Stimulated activated naive CD8-positive, alpha-beta T cell treated with anti-CD3 and anti-CD28 coated beads, Interleukin-15, amount 100 ng/mL, for 72 hours (primary cell): Measurements from ENCODE around the gene NFIA.

Experiments used
- ATAC-seq: fragments of 150-1000 bp; cut with Tn5 transposase; 2 replicates; pipeline ENCODE4 v1.10.0; 2021; ENCODE audit warnings: mild to moderate bottlenecking, moderate library complexity
- DNase-seq, 2 donors: peaks; one replicate each; pipeline ENCODE4 v3.0.0; 2021 to 2022
- H3K27ac Mint-ChIP-seq, 2 donors: one replicate each; pipeline ENCODE4 v1.8.0; 2022; ENCODE audit warnings: mild to moderate bottlenecking in 2 of 2, mixed read lengths in 2 of 2, moderate library complexity in 2 of 2
- H3K27me3 Mint-ChIP-seq: one replicate; pipeline ENCODE4 v1.8.0; 2022; ENCODE audit warnings: mixed read lengths
- H3K4me1 Mint-ChIP-seq: one replicate; pipeline ENCODE4 v1.8.0; 2022; ENCODE audit warnings: mild to moderate bottlenecking, mixed read lengths
- H3K4me3 Mint-ChIP-seq, 2 donors: one replicate each; pipeline ENCODE4 v1.8.0; 2022; ENCODE audit warnings: mild to moderate bottlenecking in 2 of 2, mixed read lengths in 2 of 2, moderate library complexity in 1 of 2
- H3K9me3 Mint-ChIP-seq, 2 donors: one replicate each; pipeline ENCODE4 v1.8.0; 2022; ENCODE audit warnings: mixed read lengths in 2 of 2

Gene NFIA

DNA sequence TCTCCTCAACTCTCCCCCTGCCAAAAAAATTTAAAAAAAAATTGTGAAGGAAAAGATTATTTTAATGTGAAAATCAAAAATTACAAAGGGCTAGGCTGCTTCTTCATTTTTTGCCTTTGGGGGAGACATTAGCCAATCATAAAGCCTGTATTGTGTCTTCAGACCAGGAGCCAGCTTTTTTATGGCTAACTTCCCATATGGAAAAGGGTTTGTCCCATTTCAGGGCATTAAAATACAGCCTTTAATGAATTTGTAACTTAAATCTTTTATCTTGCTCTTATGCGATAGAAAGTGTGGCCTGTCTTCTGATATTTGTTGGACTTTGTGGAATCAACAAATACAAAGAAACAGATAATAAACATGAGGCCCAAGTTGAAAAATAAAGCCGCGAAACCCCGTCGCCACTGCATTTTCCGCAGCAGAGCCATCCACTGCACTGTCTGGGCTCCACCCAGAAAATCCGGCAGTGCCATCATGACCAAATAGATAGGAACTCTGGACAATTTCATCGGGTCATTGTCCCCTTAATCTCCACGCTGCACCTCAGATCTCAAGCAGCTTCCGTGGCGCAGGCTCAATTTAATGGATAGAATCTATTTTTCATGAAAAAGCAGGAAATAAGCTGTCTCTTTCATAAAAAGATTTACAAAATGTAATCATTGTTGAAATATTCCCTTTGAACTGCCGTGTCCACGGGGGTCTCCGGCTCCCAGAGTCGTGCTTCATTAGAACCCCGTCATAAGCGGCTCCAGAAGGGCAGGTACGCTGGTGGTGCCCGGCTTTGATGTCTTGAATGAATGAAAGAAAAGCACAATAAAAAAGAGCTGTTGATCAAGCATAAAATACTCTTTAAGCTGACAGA lies 365.0 kb downstream of the NFIA start:
- Mint-ChIP-seq H3K27ac (no peak overlapping the region), H3K4me1 (peaks cover under 1% of the 10 kb centered on the region), H3K4me3 (no peak overlapping the region), H3K27me3 (no peaks in the 10 kb centered on the region), H3K9me3 (no peaks in the 10 kb centered on the region)
- DNase-seq, result no peak
- ATAC-seq, result no peak

DNA sequence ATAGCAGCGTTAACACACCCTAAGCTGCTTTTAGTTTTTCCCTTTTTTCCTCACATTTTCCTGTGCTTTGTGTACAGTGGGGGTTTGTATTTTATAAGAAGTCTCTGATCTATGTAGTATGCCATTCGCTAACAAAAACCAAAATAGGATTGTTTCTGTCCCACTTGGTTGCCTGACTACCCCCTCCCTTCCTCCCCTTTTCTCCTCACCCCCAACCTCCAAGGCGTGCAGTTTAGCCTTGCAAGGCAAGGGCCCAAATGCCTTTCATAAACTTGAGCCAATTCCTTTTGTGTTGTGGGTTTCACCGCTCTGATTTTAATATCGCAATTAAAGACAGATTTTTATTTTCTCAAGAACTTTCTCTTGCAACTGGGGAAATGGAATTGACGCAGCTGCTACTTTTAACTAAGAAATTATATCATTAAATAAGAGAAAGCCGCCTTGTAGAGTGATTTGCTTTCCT lies 365.6 kb downstream of the NFIA start:
- ATAC-seq (no peak), DNase-seq (no peak)
- no peaks in the 10 kb centered on the region for H3K9me3 Mint-ChIP-seq
- H3K4me3 Mint-ChIP-seq, result no peak overlapping the region
- peaks cover 7% of the 10 kb centered on the region for H3K4me1 Mint-ChIP-seq
- H3K27me3 Mint-ChIP-seq, result no peaks in the 10 kb centered on the region
- H3K27ac Mint-ChIP-seq, result no peak overlapping the region

- peaks cover 15% of the 10 kb centered on the region for H3K4me1 Mint-ChIP-seq
- H3K9me3 Mint-ChIP-seq, result no peaks in the 10 kb centered on the region
- DNase-seq (no peak), ATAC-seq (no peak)
- H3K27me3 Mint-ChIP-seq, result no peaks in the 10 kb centered on the region
- no peak overlapping the region for H3K4me3 Mint-ChIP-seq
- no peak overlapping the region for H3K27ac Mint-ChIP-seq
Measured at GRCh38 chr1:61448914-61449313, 366.6 kb downstream of the NFIA start.

DNA sequence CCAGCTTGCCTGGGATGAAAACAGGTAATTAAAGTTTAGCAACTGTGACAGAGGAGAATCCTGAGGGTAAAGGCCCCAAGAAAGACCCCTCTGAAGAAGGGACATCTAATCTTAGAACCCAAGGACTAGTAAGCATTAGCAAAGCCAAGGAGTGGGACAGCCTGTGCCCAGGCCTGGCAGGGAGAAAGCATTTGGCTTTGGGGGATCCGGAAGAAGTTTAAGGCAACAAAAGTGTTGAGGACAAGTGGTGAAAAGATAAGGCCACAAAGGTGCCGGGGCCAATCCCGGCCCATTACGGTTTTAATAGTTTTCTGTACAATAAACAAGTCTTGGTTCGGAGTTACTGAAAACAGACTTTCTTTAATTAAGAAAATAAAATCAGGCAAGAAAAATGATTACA lies 367.0 kb downstream of the NFIA start:
- Mint-ChIP-seq H3K27ac (no peak overlapping the region), H3K9me3 (no peaks in the 10 kb centered on the region), H3K4me1 (peaks cover 15% of the 10 kb centered on the region), H3K27me3 (no peaks in the 10 kb centered on the region), H3K4me3 (no peak overlapping the region)
- ATAC-seq (no peak), DNase-seq (no peak)

DNA sequence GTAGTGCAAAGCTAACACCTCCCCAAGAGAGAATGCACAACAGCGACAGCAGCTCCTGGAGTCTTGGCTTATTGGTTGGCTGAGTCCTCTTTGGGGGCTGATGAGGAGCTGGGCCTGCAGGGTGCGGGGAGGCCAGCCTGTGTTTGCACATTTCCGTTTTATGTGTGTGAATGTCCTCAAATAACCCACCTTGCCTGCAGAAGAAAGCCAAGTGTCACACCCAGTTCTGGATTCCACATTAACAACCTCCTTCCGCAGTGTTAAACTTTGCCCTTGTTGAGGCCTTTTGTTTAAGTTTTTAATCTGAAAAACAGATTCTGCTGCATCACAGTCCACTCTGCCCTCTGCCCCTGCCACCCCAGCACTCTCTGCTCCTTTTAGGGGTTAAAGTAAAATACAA lies 368.1 kb downstream of the NFIA start:
- Mint-ChIP-seq H3K27me3 (no peaks in the 10 kb centered on the region), H3K4me1 (peaks cover 15% of the 10 kb centered on the region), H3K9me3 (no peaks in the 10 kb centered on the region), H3K27ac (peak overlapping the region; percentile 29 to 85), H3K4me3 (no peak overlapping the region)
- no peak for DNase-seq
- ATAC-seq, result no peak

DNA sequence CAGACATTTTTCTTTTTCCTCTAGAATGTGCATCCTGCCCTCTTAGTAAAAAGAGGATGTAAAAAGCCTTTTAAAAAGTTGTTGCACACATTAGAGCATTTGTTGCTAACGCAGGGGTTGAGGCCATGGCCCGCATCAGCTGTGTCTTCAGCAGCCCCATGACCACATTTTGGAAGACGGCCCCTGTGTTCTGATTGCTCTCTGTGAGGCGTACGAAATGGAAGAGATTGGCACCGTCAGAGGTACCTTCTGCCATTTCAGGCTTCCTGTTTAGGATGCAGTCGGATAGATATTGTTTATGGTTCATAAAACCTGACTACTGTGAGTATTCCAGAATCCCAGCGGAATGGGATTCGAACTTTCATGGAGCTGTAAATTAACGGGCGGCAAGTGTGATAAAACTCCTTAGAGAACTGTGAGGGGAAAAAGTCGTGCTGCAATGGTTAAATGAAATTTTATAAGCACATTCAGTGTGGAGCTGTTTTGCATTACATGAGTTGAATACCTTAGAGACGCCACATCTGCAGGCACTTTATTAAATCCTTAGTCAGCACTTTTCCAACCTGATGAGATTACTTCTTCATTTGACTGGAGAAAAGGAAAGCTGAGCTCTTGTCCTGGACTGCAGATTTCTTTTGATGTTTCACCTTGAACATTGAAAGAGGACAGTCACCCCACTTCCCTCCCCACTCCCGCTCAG lies 368.7 kb downstream of the NFIA start:
- Mint-ChIP-seq H3K4me3 (no peak overlapping the region), H3K4me1 (peaks cover 15% of the 10 kb centered on the region), H3K27me3 (no peaks in the 10 kb centered on the region), H3K27ac (peak overlapping the region; percentile 29 to 85), H3K9me3 (no peaks in the 10 kb centered on the region)
- ATAC-seq (no peak), DNase-seq (no peak)

GRCh38 chr1:61451572-61451968 lies 369.2 kb downstream of the NFIA start:
- Mint-ChIP-seq H3K4me1 (peaks cover 15% of the 10 kb centered on the region), H3K9me3 (no peaks in the 10 kb centered on the region), H3K27ac (no peak overlapping the region), H3K4me3 (no peak overlapping the region), H3K27me3 (no peaks in the 10 kb centered on the region)
- no peak for ATAC-seq
- DNase-seq, result no peak

DNA sequence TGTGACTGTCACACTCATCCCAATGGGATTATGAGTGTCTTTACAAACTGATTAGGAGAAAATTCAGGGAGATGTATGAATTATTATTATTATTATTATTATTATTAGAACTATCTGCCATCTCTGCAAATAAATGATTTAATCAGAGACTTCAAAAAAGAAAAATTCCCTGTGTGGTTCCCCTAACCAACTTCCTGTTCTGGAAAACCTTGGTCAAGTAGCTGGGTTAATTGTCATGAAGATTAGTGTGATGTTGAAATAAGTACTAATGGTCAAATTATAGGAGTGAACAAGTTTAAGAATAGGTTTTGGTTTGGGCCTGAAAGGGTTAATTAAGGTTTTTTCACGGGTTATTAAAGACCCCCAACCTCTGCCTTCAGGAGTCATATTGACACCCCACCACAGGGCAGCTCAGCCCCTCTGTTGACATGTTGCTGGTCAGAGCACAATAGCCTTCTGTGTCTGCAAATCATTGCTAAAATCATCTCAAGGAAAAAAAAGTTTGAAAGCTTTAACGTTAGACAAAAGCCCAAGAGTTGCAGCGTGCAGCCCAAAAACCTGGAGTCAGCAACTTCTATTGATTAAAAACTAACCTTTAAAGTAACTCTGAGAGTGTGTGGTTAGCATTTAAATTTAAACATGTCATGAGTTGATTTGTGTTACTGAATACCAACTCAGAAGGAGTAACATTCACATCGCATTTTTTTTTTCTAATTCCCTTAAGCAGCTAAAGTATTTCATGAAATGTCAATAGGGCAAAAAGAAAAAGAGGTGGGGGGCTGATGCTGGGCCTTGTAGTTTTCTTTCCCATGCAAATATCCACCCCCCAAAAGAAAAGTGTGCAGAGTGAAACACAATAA lies 370.0 kb downstream of the NFIA start:
- H3K9me3 Mint-ChIP-seq, result no peaks in the 10 kb centered on the region
- peaks cover 15% of the 10 kb centered on the region for H3K4me1 Mint-ChIP-seq
- H3K4me3 Mint-ChIP-seq, result peak overlapping the region in 1 of 2 donors; percentile 52
- no peak for DNase-seq
- no peak for ATAC-seq
- no peaks in the 10 kb centered on the region for H3K27me3 Mint-ChIP-seq
- no peak overlapping the region for H3K27ac Mint-ChIP-seq

GRCh38 chr1:61453111-61453961 lies 371.0 kb downstream of the NFIA start:
- ATAC-seq (peak; percentile 92), DNase-seq (peak; percentile 55 to 73)
- Mint-ChIP-seq H3K4me3 (peak overlapping the region; percentile 50 to 52), H3K27ac (peak overlapping the region; percentile 60 to 79), H3K27me3 (no peaks in the 10 kb centered on the region), H3K4me1 (peaks cover 15% of the 10 kb centered on the region), H3K9me3 (no peaks in the 10 kb centered on the region)

- no peaks in the 10 kb centered on the region for H3K27me3 Mint-ChIP-seq
- DNase-seq (no peak), ATAC-seq (no peak)
- H3K4me1 Mint-ChIP-seq, result peaks cover 15% of the 10 kb centered on the region
- no peak overlapping the region for H3K27ac Mint-ChIP-seq
- no peaks in the 10 kb centered on the region for H3K9me3 Mint-ChIP-seq
- no peak overlapping the region for H3K4me3 Mint-ChIP-seq
Measured at GRCh38 chr1:61455400-61455799, 373.0 kb downstream of the NFIA start.

DNA sequence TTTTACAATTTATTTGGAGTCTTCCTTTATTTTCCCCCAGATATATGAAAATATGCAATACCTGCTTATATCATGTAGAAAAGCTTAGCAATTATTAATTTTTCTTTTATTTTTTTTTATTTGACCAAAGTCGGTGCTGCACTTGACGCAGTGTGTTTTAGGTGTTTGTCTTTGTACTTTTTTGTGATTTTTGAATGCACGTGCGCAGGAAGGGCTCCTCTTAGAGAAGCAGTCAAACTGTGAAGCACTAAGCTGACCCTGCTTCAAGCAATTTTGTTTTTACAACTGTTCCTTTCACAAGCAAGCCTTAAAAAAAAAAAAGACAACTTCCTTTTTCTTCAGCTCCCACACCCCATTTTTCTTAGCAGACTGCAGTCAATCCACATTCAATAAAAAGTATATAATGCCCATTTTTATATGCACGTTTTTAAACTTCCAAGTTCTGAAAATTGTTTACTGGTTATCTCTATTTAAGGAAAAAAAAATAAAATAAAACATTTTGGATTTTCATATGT lies 375.2 kb downstream of the NFIA start:
- no peak overlapping the region for H3K4me3 Mint-ChIP-seq
- DNase-seq (no peak), ATAC-seq (no peak)
- H3K4me1 Mint-ChIP-seq, result peaks cover 12% of the 10 kb centered on the region
- H3K27me3 Mint-ChIP-seq, result no peaks in the 10 kb centered on the region
- H3K27ac Mint-ChIP-seq, result no peak overlapping the region
- H3K9me3 Mint-ChIP-seq, result no peaks in the 10 kb centered on the region

DNA sequence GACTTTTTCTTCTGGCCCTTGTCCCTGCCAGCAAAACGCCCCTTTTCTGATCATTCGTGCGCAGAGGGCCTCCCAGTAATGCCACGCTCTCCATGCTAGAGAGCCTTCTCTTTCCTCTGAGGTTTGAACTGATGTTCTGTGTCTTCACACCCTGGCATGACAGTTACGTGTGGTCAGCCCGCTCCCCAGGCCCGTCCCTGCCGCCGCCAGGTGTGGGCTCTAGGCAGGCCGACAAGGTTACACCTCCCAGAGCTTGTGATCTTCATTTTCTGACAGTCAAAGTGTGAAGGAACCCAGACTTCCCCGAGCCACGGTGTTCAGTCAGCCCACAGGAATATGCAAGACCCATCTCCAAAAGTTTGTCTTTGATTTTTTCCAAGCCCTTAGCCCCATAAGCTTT lies 377.0 kb downstream of the NFIA start:
- no peak overlapping the region for H3K27ac Mint-ChIP-seq
- no peaks in the 10 kb centered on the region for H3K27me3 Mint-ChIP-seq
- H3K9me3 Mint-ChIP-seq, result no peaks in the 10 kb centered on the region
- ATAC-seq, result no peak
- peaks cover 7% of the 10 kb centered on the region for H3K4me1 Mint-ChIP-seq
- no peak for DNase-seq
- no peak overlapping the region for H3K4me3 Mint-ChIP-seq

- Mint-ChIP-seq H3K27ac (no peak overlapping the region), H3K4me1 (peaks cover 7% of the 10 kb centered on the region), H3K9me3 (no peaks in the 10 kb centered on the region), H3K4me3 (no peak overlapping the region), H3K27me3 (no peaks in the 10 kb centered on the region)
- ATAC-seq, result no peak
- no peak for DNase-seq
Measured at GRCh38 chr1:61460191-61460590, 377.8 kb downstream of the NFIA start.

DNA sequence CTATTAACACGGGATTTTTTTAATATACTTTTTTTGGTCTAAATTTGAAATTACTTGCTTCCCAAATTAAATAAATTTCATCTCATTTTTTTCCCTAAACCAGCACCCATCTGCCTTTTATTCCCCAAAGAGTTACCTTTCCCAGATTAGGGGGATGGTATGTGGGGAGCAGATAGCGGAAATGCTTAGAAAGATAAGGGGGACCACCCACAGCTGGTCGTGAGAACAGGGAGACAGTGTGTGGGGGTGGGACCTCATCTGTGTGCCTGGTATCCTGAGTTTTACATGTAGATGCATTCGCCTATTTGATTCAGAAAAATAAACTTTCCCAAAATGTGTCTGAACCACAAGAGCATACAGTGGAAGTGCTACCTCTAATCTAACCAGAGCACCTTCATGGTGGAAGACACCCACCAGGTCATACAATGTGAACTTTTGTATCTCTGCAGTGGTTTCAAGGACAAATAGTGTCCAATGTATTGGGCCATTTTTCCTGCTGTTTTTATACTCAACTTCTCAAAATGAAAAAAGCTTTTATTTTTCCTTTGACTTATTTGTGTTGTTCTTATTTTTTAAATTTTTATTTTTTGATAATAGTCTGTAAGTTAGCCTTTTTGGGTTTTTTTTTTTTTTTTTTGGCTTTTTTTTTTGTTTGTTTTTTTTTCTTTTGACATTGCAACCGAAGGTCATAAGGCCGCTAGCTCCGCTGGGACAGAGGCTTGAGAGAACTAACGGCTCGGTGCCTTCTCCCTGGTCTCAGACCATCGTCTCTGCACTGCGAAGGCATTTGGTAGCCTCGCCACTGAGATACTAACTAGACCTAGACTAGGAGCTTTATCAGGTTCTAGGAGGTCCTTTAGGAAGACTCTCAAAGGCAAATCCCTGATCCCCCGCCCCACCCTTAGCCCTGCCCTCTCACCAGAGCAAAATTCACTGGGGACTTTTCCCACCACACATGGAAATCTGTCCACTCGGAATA lies 379.3 kb downstream of the NFIA start:
- Mint-ChIP-seq H3K9me3 (no peaks in the 10 kb centered on the region), H3K27me3 (no peaks in the 10 kb centered on the region), H3K4me3 (no peak overlapping the region), H3K4me1 (peaks cover 7% of the 10 kb centered on the region), H3K27ac (no peak overlapping the region)
- ATAC-seq (no peak), DNase-seq (no peak)
